ENCODE data around the gene MYOZ1. TPM values are rescaled to one million over a fixed set of nuclear protein-coding genes. Genes with fewer than 3 reads are reported as not detected.
A peak's percentile ranks its signal among the peaks of the same experiment; 100 is the strongest.

Gene MYOZ1
- total and polyA plus RNA-seq, 2 of the 4 experiments (the other 2 are of a cell fraction) = 0.18 to 0.29 TPM

- no peaks in the 10 kb centered on the region for H3K36me3 ChIP-seq (ENCODE audit: control insufficient read depth, insufficient read depth, low read length)
- H2AFZ ChIP-seq (replicated peaks; ENCODE audit: low read length, poor library complexity) = no peak overlapping the region
- 0 out of 2 replicates have a peak overlapping the region, but pooled peaks have one; percentile 23 for H2AK5ac ChIP-seq (ENCODE audit: low read depth, low read length)
- H3K27ac ChIP-seq (ENCODE audit: insufficient read depth, low read length) = no peak overlapping the region
- no peak overlapping the region for H2BK5ac ChIP-seq (ENCODE audit: low read depth, low read length, poor library complexity, severe bottlenecking)
- ATAC-seq (ENCODE audit: low read depth) = peak; percentile 65
- H3K4ac ChIP-seq (ENCODE audit: low read depth, low read length) = no peak overlapping the region
- H3K4me1 ChIP-seq (ENCODE audit: control insufficient read depth, insufficient read depth, low read length) = peaks cover 4% of the 10 kb centered on the region; the same call in 1 of the 2 replicates
- no peak overlapping the region for H2BK120ac ChIP-seq (ENCODE audit: low read depth, low read length)
- in situ Hi-C loops (cut with MboI; ENCODE audit: low sequenced_read_pairs) = no loop called here
- H2BK15ac ChIP-seq (ENCODE audit: low read depth, low read length) = no peak overlapping the region
- H4K91ac ChIP-seq (ENCODE audit: insufficient read depth, low read depth, low read length) = no peak overlapping the region
- H4K20me1 ChIP-seq (ENCODE audit: insufficient read depth, low read length) = no peaks in the 10 kb centered on the region
- no peak overlapping the region for H3K18ac ChIP-seq (ENCODE audit: low read depth, low read length)
- TF ChIP-seq MAZ (IDR thresholded peaks at IDR 0.05; ENCODE audit: borderline replicate concordance, low read depth, low read length) = no peak
- POLR2A ChIA-PET (ENCODE audit: unreplicated experiment) = no interaction called here
- no peak overlapping the region for H4K5ac ChIP-seq (ENCODE audit: low read depth, low read length)
- 0 out of 4 replicates have a peak overlapping the region, but pooled peaks of 1 of the 2 experiments have one; percentile 49 for H4K8ac ChIP-seq (ENCODE audit: low read depth in 2 of 2, low read length in 2 of 2)
- WGBS, 2 experiments (ENCODE audit: extremely low coverage in 2 of 2, insufficient read length in 1 of 2) = no CpG with 5 or more reads among the region's 3 CpGs
- no peak overlapping the region for H3K4me2 ChIP-seq (ENCODE audit: low read depth, low read length)
- H3K9me3 ChIP-seq (ENCODE audit: control insufficient read depth, insufficient read depth, low read length) = no peaks in the 10 kb centered on the region
- H3K14ac ChIP-seq (replicated peaks; ENCODE audit: low read depth, low read length) = peak overlapping the region; percentile 56; the same call in 1 of the 2 replicates
- H3K23ac ChIP-seq (ENCODE audit: low read depth, low read length) = no peak overlapping the region; the same call in 1 of the 2 replicates
- no peak overlapping the region for H3K56ac ChIP-seq (ENCODE audit: extremely low read depth, insufficient read depth, low read length)
- CTCF ChIA-PET = interaction anchor here (0.5 to 0.8 kb wide), 3 partner anchors 22 to 237 kb away, joined by 3 to 6 read pairs (median 3); no protein-coding TSS in a partner anchor
- H2AK9ac ChIP-seq (replicated peaks; ENCODE audit: low read depth, low read length, poor library complexity) = no peak overlapping the region
- DNase-seq = no peak
- H3K9ac ChIP-seq (ENCODE audit: low read depth, low read length) = no peak overlapping the region
- no TSS peak for BruUV-seq (replicated peaks)
- dilution Hi-C loops (cut with HindIII; ENCODE audit: low sequenced_read_pairs, unreplicated experiment) = no loop called here
- no peaks in the 10 kb centered on the region for H3K79me1 ChIP-seq (ENCODE audit: low read depth in 1 of 2, low read length in 2 of 2)
- H3K4me3 ChIP-seq (ENCODE audit: insufficient read depth, low read depth, low read length) = no peak overlapping the region
- intact Hi-C loops (cut with micrococcal nuclease) = no loop called here
- no peaks in the 10 kb centered on the region for H3K27me3 ChIP-seq (ENCODE audit: control insufficient read depth, insufficient read depth, low read length)
- peaks cover 2% of the 10 kb centered on the region; the same call in 1 of the 2 replicates for H3K9me1 ChIP-seq (ENCODE audit: insufficient read depth, low read length)
- H2BK20ac ChIP-seq (ENCODE audit: low read depth, low read length) = no peak overlapping the region
These were observed 49.2 kb downstream of the MYOZ1 start for GRCh38 chr10:73591935-73592699.

All from IMR-90 (cell line).